NCI-H128 (cell line): Measurements from ENCODE around the gene SERINC2.
A peak's percentile ranks its signal among the peaks of the same experiment; 100 is the strongest.
"Not testable (repeated sequence)": the region's sequence is repeated elsewhere in the genome, so short reads cannot be mapped to it uniquely, and the experiment has no call there.

ENCODE experiments used
- DNase-seq: peaks from one replicate; lab custom pipeline; 2025; ENCODE audit not compliant: unreplicated experiment; lab: John Stamatoyannopoulos, UW

The SERINC2 gene

DNA sequence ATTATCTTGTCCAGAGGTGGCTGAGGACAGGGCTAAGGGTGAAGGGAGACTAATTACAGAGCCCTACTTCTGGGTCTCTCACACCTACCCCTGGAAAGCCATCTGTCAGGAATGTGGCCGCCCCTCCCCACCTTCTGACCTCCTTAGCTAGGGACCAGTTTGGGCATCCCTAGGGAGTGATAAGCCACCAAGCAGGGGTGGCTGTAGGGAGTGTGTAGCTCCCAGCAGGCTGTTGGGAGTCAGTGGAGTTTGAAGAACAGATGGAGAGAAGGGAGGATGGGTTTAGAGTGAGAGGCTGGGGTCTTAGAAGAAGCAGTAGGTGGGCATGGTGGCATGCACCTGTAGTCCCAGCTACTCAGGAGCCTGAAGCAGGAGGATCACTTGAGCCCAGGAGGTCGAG, 808 bp upstream of the SERINC2 start:
- DNase-seq: no peak

DNA sequence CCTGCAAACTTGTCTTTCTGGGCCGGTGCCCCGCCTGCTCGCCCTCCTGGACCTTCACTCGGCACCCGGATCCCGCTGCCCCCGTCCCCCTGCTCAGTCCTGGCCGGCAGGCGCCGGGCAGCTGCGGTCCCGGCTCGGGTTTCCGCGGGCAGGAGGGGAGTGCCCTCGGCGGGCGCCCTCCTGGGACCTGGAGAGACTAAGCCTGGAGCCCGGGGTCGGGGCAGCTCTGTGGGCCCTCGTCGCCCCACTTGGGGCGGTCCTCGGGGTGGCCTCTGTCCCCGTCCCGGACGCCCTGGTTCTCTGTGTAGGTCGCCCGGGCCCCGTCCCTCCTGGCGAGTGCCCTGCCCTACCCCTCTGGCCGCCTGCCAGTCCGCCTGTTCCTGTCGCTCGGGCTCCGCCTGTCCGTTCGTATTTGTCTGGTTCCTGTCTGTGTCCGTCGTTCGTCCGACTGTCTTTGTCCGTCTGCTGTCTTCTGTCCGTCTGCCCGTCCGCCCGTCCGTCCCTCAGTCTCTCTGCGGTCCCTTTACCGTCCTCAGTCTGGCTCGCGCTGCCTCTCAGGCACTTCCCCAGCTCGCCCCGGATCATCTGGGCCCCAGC, 490 bp downstream of the SERINC2 start:
- no peak for DNase-seq

DNA sequence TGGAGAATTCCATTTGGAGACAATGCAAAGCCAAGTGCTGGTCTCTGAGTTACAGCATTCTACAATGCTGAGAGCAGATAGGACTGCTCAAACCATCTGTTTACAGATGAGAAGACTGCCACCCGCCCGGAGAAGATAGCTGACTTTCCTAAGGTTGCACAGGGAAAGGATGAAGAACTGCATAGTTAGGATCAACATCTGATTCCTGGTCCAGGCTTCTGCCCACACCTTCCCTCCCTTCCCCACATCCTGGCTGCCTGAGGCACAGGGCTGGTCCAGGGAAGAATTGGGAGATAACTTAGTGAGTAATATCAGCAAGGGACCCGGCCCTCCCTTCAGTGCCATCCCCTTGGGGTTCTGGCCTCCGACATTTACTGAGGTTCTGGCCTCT, 2.0 kb downstream of the SERINC2 start:
- no peak for DNase-seq

DNA sequence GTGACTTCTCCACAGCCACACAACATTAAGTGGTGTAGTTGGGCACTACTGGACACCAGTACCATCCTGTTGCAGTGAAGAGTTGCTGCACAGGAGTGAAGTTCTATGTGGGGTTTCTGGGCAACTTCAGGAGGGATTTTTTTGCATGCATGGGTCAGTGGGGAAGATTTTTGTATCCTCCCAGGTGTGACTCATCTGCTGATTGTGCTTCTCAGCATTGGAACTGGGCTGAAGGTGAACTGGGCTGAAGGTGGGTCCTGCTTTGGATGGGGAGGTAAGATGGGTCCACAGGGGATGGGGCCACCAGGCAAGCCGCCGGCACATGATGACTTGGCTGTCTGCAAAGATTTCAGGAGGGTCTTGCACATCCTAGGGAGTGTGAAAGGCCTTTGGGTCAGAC, 2.6 kb downstream of the SERINC2 start:
- DNase-seq: no peak

DNA sequence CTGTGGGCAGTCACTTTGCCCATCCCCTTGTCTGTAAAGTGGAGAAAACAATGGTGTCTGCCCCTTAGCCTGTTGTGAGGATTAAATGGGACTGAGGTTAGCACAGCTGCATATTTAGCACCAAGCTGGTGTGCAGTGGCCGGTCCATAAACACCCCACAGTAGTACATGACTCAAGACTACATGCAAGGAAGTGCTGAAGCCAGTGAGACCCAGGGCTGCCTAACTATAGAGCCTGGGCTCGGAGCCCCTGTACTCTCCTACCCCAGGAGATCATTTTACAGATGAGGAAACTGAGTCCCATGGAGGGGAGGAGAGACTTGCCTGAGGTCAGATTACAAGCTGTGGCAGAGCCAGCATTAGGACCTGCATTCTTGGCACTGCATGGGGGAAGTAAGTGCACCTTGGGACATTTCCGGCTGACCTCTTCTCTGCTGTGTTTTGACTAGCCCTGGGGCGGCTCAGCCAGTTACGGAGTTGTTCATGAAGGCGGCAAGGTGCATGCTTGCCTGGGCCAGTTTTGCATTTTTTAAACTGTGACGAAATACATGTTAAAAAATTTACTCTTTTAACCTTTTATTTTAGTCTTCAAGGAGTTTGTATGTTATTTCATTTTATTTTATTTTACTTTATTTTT, 3.2 kb downstream of the SERINC2 start:
- DNase-seq: no peak

DNA sequence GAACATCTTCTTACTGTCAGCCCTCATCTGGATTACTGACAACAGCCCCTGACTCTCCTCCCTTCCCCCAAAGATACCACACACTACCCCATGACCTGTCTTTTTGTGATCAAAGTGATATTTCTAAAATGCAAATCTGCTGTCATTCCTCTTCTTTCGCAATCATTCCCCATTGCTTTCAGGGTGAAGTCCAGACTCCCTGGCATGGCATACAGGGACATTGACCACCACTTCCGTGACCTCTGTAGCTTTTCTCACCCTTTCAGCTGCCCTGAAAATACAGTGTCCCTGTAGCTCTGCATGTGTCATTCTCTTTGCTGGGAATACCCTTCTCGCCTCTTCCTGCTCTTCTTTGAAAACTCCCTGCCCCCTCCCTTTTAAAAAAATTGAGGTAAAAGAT, 4.1 kb downstream of the SERINC2 start:
- no peak for DNase-seq

DNA sequence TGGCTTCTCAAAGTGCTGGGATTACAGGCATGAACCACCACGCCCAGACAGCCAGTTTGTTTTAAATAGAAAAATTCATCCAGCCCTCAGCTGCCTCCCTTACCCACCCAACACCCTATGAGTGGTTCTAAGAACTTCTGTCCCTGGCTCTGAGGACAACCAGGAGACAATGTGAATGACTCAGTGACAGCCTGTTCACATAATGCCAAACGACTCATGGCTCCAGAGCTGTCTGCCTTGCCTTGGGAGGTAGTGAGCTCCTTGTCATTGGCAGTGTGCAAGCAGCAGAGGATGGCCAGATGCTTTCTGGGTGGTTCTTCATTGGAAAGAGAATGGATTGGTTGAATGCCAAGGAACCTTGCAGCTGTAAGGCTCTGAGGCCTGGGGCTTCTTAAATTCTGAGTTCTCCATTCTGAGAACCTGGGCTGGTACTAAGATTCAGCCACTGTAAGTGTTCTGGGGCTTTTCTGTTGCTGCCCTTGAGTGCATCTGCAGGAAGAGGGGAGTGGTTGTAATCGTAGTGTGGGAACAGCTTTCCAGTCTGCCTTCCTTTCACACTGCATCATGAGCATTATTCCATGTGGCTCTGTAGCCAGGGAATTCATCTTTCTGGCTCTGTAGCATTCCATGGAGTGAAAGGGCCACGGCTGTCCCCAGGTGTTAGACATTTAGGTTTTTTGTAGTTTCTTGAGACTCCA, 5.8 kb downstream of the SERINC2 start:
- DNase-seq: no peak

DNA sequence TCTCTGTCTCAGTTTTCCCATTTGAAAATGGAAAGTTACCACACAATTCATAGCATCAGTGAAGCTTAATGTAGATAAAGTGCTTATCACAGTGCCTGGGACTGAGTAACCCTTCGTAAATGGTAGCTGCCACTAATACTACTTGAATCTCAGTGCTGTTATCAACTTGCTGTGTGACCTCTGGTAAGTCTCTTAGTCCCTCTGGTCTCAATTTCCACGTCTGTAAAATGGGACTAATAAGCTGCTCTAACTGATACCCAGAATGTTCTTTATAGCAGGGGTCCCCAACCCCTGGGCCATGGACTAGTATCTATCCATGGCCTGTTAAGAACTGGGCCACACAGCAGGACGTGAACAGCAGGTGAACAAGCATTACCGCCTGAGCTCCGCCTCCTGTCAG, 7.7 kb downstream of the SERINC2 start:
- no peak for DNase-seq

DNA sequence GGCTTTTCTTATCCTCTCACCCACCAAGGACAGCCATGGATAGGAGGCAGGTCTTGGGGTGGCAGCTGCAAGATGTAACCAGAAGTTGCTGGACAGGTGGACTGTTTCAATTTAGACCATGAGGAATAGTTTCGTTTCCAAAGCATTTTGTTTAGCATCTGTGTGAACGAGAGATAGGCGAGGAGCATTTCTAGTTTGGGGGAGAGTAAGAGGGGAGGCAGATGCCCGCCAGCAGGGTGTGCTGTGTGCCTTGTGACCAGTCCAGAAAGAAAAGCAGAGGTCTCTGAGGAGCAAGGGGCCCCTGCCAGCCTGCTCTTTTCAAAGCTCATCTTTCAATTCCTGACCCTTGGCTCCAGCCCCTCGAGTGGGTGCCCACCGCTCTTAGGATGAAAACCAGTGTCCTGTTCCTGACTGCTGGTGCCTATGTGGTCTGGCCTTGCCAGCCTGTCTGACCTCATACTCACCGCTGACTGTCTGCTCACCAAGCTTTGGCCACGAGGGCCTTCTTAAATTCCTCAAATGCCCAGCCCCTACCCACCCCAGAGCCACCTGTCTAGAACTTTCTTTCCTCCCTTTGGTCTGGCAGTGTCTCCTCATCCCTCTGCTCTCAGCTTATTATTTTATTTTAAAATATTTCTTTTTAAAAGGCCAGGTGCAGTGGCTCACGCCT, 8.5 kb downstream of the SERINC2 start:
- no peak for DNase-seq

DNA sequence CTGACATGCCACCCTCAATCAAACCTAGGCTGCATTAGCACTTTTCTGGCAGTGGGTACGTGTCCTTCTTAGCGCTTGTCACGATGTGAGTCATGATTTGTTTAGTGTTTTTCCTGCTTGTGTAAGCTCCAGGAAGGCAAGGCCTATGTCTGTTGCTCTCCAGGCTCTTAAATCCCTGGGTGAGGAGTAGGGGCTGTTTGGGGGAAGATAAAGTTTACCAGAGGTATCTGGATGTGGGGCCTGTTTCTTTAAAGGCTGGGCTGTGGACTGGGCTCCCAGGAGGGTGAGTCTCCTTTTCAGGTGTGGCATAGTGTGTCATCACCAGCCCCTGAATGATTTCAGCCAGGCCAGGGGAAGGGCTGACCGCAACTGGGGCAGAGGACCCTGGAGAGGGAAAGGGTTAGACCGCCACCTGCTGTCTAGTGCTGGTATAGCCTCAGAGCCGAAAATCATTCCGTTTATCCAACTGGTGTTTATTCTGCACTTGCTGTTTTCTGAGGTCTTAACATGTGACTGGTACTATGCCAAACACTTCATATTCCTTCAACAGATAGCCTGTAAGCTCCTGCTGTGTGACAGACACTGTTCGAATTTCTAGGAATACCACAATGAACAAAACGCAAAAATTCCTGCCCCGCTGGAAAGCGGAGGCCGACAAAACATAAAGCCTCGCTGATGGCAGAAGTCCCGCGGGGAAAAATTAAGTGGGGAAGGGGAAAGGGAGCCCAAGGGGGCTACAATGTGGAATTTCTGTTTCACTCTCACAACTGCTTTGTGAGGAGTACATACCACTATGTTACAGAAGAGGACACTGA, 9.7 kb downstream of the SERINC2 start:
- DNase-seq: peak; percentile 71

DNA sequence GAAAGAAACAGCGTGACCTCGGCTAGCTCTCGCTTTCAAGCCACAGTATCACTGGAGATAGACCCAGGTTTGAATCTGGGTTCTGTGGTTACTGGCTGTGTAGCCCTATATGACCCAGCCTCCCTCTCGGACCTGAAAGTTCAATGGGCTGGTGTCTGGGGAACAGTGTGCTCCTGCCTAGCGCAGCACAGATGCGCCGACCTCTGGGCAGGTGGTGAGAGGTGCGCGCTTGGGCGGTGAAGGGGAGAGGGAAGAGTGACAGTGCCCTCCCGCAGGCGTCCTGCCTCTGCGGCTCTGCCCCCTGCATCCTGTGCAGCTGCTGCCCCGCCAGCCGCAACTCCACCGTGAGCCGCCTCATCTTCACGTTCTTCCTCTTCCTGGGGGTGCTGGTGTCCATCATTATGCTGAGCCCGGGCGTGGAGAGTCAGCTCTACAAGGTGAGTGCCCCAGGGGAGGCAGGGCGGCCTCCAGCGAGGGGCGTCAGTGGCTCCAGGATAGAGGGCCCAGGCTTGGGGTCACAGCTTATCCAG, 10.5 kb downstream of the SERINC2 start:
- no peak for DNase-seq

DNA sequence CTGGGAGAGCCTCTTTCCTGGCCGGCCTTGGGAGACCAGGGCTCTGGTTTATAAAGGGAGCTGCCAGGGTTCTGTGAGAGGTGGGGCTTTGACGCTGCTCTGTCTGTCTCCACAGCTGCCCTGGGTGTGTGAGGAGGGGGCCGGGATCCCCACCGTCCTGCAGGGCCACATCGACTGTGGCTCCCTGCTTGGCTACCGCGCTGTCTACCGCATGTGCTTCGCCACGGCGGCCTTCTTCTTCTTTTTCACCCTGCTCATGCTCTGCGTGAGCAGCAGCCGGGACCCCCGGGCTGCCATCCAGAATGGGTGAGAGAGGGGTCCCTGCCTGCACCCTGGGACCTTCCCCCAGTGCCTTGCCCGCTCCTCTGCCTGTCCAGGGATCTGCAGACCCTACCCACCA, 11.6 kb downstream of the SERINC2 start:
- DNase-seq: no peak

DNA sequence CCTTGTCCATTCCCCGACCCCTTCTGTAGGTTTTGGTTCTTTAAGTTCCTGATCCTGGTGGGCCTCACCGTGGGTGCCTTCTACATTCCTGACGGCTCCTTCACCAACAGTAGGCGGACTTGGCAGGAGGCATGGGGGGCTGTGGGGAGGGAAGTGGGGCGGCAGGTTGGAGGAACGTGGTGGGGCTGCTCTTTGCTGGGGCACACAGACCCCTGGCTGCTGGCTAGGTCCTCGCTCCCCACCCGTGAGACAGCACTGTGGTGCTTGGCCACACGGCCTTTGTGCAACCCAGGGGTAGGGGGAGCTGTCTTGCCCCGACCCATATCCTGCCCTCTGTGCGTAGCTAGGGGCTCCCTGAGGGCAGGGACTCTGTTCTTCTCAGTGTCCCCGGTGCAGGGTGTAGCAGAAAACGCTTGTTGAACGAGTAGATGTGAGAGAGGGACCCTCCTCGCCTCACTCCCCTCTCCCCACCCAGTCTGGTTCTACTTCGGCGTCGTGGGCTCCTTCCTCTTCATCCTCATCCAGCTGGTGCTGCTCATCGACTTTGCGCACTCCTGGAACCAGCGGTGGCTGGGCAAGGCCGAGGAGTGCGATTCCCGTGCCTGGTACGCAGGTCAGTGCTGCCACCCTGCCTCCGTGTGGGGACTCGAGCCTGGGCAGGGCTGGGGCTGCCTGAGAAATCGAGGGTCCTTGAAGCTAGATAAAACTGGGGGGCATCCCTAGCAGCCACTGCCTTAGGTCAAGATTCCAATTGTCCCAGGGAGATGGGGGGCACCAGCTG, 12.5 kb downstream of the SERINC2 start:
- DNase-seq: no peak

DNA sequence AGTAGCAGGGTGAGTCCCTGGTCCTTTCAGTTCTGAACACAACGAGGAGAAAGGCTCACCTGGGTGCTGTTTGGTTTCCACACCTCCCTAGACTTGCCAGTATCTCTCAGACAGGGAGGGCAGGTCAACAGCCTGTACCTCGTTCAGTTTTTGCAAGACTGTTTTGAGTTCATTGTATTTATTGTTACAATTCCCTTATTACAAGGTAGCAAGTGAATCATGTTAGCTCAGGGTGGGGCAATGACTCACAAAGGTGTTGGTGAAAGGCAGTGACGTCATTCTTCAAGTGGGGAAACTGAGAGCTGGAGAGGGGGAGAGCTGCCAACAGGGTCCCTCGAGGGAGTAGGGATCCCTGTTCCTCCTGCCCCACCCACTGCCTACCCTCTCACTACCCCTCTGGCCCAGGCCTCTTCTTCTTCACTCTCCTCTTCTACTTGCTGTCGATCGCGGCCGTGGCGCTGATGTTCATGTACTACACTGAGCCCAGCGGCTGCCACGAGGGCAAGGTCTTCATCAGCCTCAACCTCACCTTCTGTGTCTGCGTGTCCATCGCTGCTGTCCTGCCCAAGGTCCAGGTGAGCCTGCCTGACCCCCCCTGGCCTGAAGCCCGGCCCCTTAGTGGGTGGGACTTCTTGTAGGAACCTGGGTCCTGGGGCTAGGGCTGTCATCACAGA, 13.4 kb downstream of the SERINC2 start:
- DNase-seq: no peak

DNA sequence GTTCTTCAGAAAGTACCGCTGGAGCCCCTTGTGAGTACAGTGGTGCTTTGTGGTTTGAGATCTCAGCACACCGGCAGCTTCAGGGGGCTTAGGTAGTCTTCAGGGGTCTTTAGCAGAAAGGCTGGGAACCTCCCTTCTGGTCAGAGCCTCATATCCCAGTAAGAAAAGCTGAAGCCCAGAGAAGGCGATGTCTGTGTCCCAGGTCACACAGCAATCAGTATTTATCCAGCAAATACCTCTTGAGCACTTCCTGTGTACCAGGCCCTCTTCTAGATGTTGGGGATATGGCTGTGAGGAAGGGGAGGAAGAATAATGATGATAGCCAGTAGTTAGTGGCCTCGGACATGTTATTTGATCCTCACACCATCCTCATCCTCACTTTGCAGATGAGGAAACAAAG, 14.3 kb downstream of the SERINC2 start:
- DNase-seq: no peak

DNA sequence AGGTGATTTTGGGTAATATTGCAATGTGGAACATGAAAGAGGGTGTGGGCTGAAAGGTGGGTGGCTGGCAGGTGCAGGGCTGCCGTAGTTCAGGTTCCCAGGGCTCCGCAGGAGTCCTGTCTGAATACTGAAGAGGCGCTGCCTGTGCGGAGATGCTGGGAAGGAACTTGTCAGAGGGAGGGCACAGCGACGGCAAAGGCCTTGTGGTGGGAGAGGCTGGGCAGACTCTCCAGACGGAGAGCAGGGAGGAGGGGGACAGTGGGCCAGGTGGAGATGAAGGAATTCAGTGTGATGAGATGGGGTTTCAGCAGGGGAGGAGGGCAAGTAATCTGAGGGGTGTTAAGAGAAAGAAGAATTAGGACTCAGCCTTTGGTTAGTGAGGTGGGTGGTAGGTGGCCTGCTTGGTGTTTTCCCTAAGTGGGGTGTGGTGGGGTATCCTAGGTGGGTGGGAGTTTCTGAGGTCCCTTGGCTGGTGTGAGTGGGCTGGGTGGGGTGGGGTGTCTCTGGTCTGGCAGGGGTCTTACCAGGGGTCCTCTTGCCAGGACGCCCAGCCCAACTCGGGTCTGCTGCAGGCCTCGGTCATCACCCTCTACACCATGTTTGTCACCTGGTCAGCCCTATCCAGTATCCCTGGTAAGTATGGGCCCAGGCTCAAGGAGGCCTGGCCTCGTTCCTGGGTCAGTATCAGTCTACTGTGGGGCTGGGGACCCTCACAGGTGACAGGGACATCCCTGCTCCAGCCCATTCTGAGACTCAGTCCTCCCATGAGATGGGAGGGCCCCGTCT, 15.6 kb downstream of the SERINC2 start:
- DNase-seq: no peak

DNA sequence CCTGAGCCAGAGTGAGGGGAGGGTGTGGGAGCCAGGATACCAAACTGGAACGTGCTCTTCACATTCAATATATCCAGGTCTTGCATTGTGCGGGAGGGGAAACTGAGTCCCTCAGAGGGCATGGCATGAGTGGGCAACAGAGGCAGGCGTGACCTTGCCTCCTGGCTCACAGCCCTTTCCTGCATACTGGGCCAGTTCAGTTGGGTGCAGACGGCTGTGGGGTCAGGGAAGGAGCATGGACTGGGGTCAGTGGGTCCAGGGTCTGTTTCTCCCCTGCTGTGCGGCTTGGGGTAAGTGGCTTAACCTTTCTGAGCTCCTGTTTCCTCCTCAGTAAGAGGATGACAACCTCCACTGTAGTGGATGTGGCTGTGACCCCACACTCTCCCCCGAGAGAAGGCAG, 16.6 kb downstream of the SERINC2 start:
- DNase-seq: no peak

DNA sequence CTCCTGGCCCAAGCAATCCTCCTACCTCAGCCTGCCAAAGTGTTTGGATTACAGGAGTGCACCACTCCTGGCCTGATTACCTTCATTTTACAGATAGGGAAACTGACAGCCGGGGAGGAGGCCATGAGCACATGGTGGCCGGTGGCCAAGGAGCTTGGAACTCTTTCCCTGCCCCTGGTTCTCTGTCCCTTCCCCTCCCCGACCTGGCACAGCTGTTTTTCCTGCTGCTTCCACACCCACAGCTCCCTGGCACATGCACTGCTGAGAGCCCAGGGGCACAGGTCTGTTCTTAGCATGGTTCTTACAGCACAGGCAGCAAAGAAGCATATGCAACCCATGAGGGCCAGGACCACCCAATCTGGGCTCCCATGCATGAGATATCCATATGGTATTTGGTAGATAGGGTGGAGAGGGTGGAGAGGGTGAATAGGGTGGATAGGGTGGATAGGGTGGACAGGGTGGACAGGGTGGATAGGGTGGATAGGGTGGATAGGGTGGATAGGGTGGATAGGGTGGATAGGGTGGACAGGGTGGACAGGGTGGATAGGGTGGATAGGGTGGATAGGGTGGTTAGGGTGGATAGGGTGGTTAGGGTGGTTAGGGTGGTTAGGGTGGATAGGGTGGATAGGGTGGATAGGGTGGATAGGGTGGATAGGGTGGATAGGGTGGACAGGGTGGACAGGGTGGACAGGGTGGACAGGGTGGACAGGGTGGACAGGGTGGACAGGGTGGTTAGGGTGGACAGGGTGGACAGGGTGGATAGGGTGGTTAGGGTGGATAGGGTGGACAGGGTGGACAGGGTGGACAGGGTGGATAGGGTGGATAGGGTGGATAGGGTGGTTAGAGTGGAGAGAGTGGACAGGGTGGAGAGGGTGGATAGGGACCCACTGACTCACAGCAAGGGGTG, 18.6 kb downstream of the SERINC2 start:
- not testable (repeated sequence) for DNase-seq
